ENCODE data around the gene CAMTA1. TPM values are rescaled to one million over a fixed set of nuclear protein-coding genes. Genes with fewer than 3 reads are reported as not detected.

Gene CAMTA1
- total RNA-seq, 1 donor from 2014 or later = 63.8 TPM

GRCh38 chr1:7333620-7334019 is 548.4 kb downstream of the CAMTA1 start:
- Mint-ChIP-seq H3K27ac (ENCODE audit: unreplicated experiment) (peak overlapping the region; percentile 8), H3K4me1 (ENCODE audit: low read depth) (peaks cover 42% of the 10 kb centered on the region), H3K27me3 (ENCODE audit: low read depth) (no peaks in the 10 kb centered on the region), H3K4me3 (ENCODE audit: unreplicated experiment) (no peak overlapping the region), H3K36me3 (ENCODE audit: low read depth) (no peaks in the 10 kb centered on the region), H3K9me3 (ENCODE audit: low read depth) (peaks cover 4% of the 10 kb centered on the region)
- no peak for DNase-seq (ENCODE audit: low spot score)
- TF ChIP-seq CTCF (IDR thresholded peaks at IDR 0.05) = no peak

GRCh38 chr1:7334475-7335035 is 549.3 kb downstream of the CAMTA1 start:
- Mint-ChIP-seq H3K4me1 (ENCODE audit: low read depth) (peaks cover 42% of the 10 kb centered on the region), H3K9me3 (ENCODE audit: low read depth) (no peaks in the 10 kb centered on the region), H3K27me3 (ENCODE audit: low read depth) (no peaks in the 10 kb centered on the region), H3K4me3 (ENCODE audit: unreplicated experiment) (no peak overlapping the region), H3K36me3 (ENCODE audit: low read depth) (no peaks in the 10 kb centered on the region), H3K27ac (ENCODE audit: unreplicated experiment) (peak overlapping the region; percentile 58)
- TF ChIP-seq CTCF (IDR thresholded peaks at IDR 0.05) = no peak
- DNase-seq (ENCODE audit: low spot score) = no peak

- Mint-ChIP-seq H3K27me3 (ENCODE audit: low read depth) (no peaks in the 10 kb centered on the region), H3K4me3 (ENCODE audit: unreplicated experiment) (no peak overlapping the region), H3K36me3 (ENCODE audit: low read depth) (no peaks in the 10 kb centered on the region), H3K9me3 (ENCODE audit: low read depth) (no peaks in the 10 kb centered on the region), H3K27ac (ENCODE audit: unreplicated experiment) (peak overlapping the region; percentile 41), H3K4me1 (ENCODE audit: low read depth) (peaks cover 42% of the 10 kb centered on the region)
- DNase-seq (ENCODE audit: low spot score) = no peak
- TF ChIP-seq CTCF (IDR thresholded peaks at IDR 0.05) = no peak
Observed at GRCh38 chr1:7335224-7335879, 550.1 kb downstream of the CAMTA1 start.

- Mint-ChIP-seq H3K4me3 (ENCODE audit: unreplicated experiment) (no peak overlapping the region), H3K9me3 (ENCODE audit: low read depth) (no peaks in the 10 kb centered on the region), H3K27ac (ENCODE audit: unreplicated experiment) (no peak overlapping the region), H3K4me1 (ENCODE audit: low read depth) (peaks cover 30% of the 10 kb centered on the region), H3K27me3 (ENCODE audit: low read depth) (no peaks in the 10 kb centered on the region), H3K36me3 (ENCODE audit: low read depth) (no peaks in the 10 kb centered on the region)
- no peak for TF ChIP-seq CTCF (IDR thresholded peaks at IDR 0.05)
- no peak for DNase-seq (ENCODE audit: low spot score)
Observed at GRCh38 chr1:7338439-7338838, 553.2 kb downstream of the CAMTA1 start.

- peaks cover 4% of the 10 kb centered on the region for H3K9me3 Mint-ChIP-seq (ENCODE audit: low read depth)
- no peaks in the 10 kb centered on the region for H3K27me3 Mint-ChIP-seq (ENCODE audit: low read depth)
- H3K27ac Mint-ChIP-seq (ENCODE audit: unreplicated experiment) = no peak overlapping the region
- DNase-seq (ENCODE audit: low spot score) = no peak
- no peak for TF ChIP-seq CTCF (IDR thresholded peaks at IDR 0.05)
- H3K4me3 Mint-ChIP-seq (ENCODE audit: unreplicated experiment) = no peak overlapping the region
- peaks cover 25% of the 10 kb centered on the region for H3K4me1 Mint-ChIP-seq (ENCODE audit: low read depth)
- no peaks in the 10 kb centered on the region for H3K36me3 Mint-ChIP-seq (ENCODE audit: low read depth)
Observed at GRCh38 chr1:7339014-7339413, 553.8 kb downstream of the CAMTA1 start.
